IMR-90 (cell line): ENCODE results near the gene CYFIP2. TPM values are rescaled to one million over a fixed set of nuclear protein-coding genes. Genes with fewer than 3 reads are reported as not detected.
A peak's percentile ranks its signal among the peaks of the same experiment; 100 is the strongest.

ENCODE experiments used
- ATAC-seq: fragments of 200-7000 bp; cut with Tn5 transposase; 2 replicates; pipeline ENCODE4 v1.9.1; 2020; ENCODE audit warnings: low read depth, mild to moderate bottlenecking, moderate library complexity
- BruUV-seq: library from RNA; stranded (reverse); fragments of 400-500 nt; replicated peaks from 2 replicates; lab custom pipeline; 2021; lab: Mats Ljungman, UMichigan
- CTCF ChIA-PET: fragments of 300-600 bp; formaldehyde crosslinking; extraction: SDS; loops from one replicate; lab custom pipeline; 2021; ENCODE audit warnings: antibody characterized with exemption; lab: Yijun Ruan, JAX
- POLR2A ChIA-PET: fragments of 300-600 bp; sonication (Branson Sonifier 250); formaldehyde crosslinking; loops from one replicate; lab custom pipeline; 2022; ENCODE audit warnings: antibody characterized with exemption; ENCODE audit not compliant: unreplicated experiment; lab: Charles Lee
- DNase-seq: peaks from one replicate; pipeline ENCODE4 v3.0.0; 2013
- H2AFZ ChIP-seq: replicated peaks from 2 replicates; pipeline ENCODE3; 2013; ENCODE audit warnings: low read length, mild to moderate bottlenecking; ENCODE audit not compliant: poor library complexity
- H2AK5ac ChIP-seq: 2 replicates; pipeline ENCODE4 v1.6.1; 2013; ENCODE audit warnings: low read depth, low read length, inconsistent platforms
- H2AK9ac ChIP-seq: replicated peaks from 2 replicates; pipeline ENCODE3; 2013; ENCODE audit warnings: mild to moderate bottlenecking, low read depth, low read length, moderate library complexity; ENCODE audit not compliant: poor library complexity
- H2BK120ac ChIP-seq: 2 replicates; pipeline ENCODE4 v1.6.1; 2013; ENCODE audit warnings: low read depth, low read length, inconsistent platforms
- H2BK15ac ChIP-seq: 3 replicates; pipeline ENCODE4 v1.6.1; 2013; ENCODE audit warnings: low read depth, low read length, inconsistent platforms
- H2BK20ac ChIP-seq: 2 replicates; pipeline ENCODE4 v1.6.1; 2013; ENCODE audit warnings: low read depth, mild to moderate bottlenecking, inconsistent platforms, low read length, moderate library complexity
- H2BK5ac ChIP-seq: 2 replicates; pipeline ENCODE4 v1.6.1; 2013; ENCODE audit warnings: mild to moderate bottlenecking, low read depth, low read length, inconsistent platforms; ENCODE audit not compliant: poor library complexity, severe bottlenecking
- H3K14ac ChIP-seq: replicated peaks from 2 replicates; pipeline ENCODE4 v1.6.1; 2013; ENCODE audit warnings: low read depth, low read length, inconsistent platforms
- H3K18ac ChIP-seq: 2 replicates; pipeline ENCODE4 v1.6.1; 2013; ENCODE audit warnings: low read depth, low read length, control low read depth
- H3K23ac ChIP-seq: 2 replicates; pipeline ENCODE4 v1.6.1; 2013; ENCODE audit warnings: low read depth, low read length, inconsistent platforms
- H3K27ac ChIP-seq: 2 replicates; pipeline ENCODE4 v1.5.1; 2013; ENCODE audit warnings: mild to moderate bottlenecking, control low read depth, low read length; ENCODE audit not compliant: insufficient read depth
- H3K27me3 ChIP-seq: 2 replicates; pipeline ENCODE4 v1.6.1; 2013; ENCODE audit warnings: low read length; ENCODE audit not compliant: control insufficient read depth, insufficient read depth
- H3K36me3 ChIP-seq: 2 replicates; pipeline ENCODE4 v1.6.1; 2013; ENCODE audit warnings: low read length, mixed read lengths; ENCODE audit not compliant: control insufficient read depth, insufficient read depth
- H3K4ac ChIP-seq: 2 replicates; pipeline ENCODE4 v1.6.1; 2013; ENCODE audit warnings: low read depth, low read length, inconsistent platforms
- H3K4me1 ChIP-seq: 2 replicates; pipeline ENCODE4 v1.6.1; 2013; ENCODE audit warnings: low read length, mixed read lengths; ENCODE audit not compliant: control insufficient read depth, insufficient read depth
- H3K4me2 ChIP-seq: 2 replicates; pipeline ENCODE4 v1.6.1; 2013; ENCODE audit warnings: low read depth, mild to moderate bottlenecking, control low read depth, low read length, moderate library complexity
- H3K4me3 ChIP-seq: 2 replicates; pipeline ENCODE4 v1.5.1; 2013; ENCODE audit warnings: low read depth, mild to moderate bottlenecking, control low read depth, low read length, moderate library complexity; ENCODE audit not compliant: insufficient read depth
- H3K56ac ChIP-seq: 2 replicates; pipeline ENCODE4 v1.6.1; 2013; ENCODE audit warnings: low read length, inconsistent platforms; ENCODE audit not compliant: insufficient read depth; ENCODE audit errors: extremely low read depth
- H3K79me1 ChIP-seq, 2 experiments: 2 replicates each; pipeline ENCODE4 v1.6.1; 2013; ENCODE audit warnings: low read length in 2 of 2, inconsistent platforms in 1 of 2, low read depth in 1 of 2
- H3K9ac ChIP-seq: 2 replicates; pipeline ENCODE4 v1.6.1; 2013; ENCODE audit warnings: low read depth, low read length, control low read depth
- H3K9me1 ChIP-seq: 2 replicates; pipeline ENCODE4 v1.6.1; 2013; ENCODE audit warnings: low read length, inconsistent platforms; ENCODE audit not compliant: insufficient read depth
- H3K9me3 ChIP-seq: 2 replicates; pipeline ENCODE4 v1.6.1; 2013; ENCODE audit warnings: low read length; ENCODE audit not compliant: control insufficient read depth, insufficient read depth
- H4K20me1 ChIP-seq: 2 replicates; pipeline ENCODE4 v1.6.1; 2013; ENCODE audit warnings: low read length, inconsistent platforms; ENCODE audit not compliant: insufficient read depth
- H4K5ac ChIP-seq: 2 replicates; pipeline ENCODE4 v1.6.1; 2013; ENCODE audit warnings: mild to moderate bottlenecking, low read depth, low read length, control low read depth
- H4K8ac ChIP-seq, 2 experiments: 2 replicates each; pipeline ENCODE4 v1.6.1; 2013; ENCODE audit warnings: low read depth in 2 of 2, low read length in 2 of 2, control low read depth in 1 of 2, inconsistent platforms in 1 of 2
- H4K91ac ChIP-seq: 2 replicates; pipeline ENCODE4 v1.6.1; 2013; ENCODE audit warnings: low read depth, low read length, inconsistent platforms; ENCODE audit not compliant: insufficient read depth
- CHD1 ChIP-seq: IDR thresholded peaks from 2 replicates; pipeline ENCODE4 v1.6.1; 2012; ENCODE audit warnings: low read depth, low read length, improper control_type of control experiment
- CTCF ChIP-seq: conservative IDR thresholded peaks from 2 replicates; pipeline ENCODE4 v1.5.1; 2012; ENCODE audit warnings: mild to moderate bottlenecking, low read depth, low read length, improper control_type of control experiment
- POLR2A ChIP-seq: IDR thresholded peaks from 2 replicates; pipeline ENCODE4 v1.6.1; 2012; ENCODE audit warnings: mild to moderate bottlenecking, low read depth, low read length
- RAD21 ChIP-seq: IDR thresholded peaks from 2 replicates; pipeline ENCODE4 v1.6.1; 2012; ENCODE audit warnings: low read length, improper control_type of control experiment
- SMC3 ChIP-seq: fragments of 150-350 bp; IDR thresholded peaks from 2 replicates; pipeline ENCODE4 v1.6.1; 2016; ENCODE audit warnings: low read depth, mild to moderate bottlenecking, antibody characterized with exemption, low read length, moderate library complexity
- WGBS, 2 experiments: methylation state at CpG; one replicate each; pipeline versions ENCODE4 v1.1.5 to v1.1.7; 2013; ENCODE audit warnings: missing lambda C conversion rate in 2 of 2; ENCODE audit not compliant: insufficient read length in 1 of 2; ENCODE audit errors: extremely low coverage in 2 of 2; 5-methylcytosine and 5-hydroxymethylcytosine counted together
- dilution Hi-C: fragments of 300-500 bp; cut with HindIII; formaldehyde crosslinking; loops from one replicate; pipeline ENCODE4 v1.14.3; 2018; ENCODE audit warnings: low sequenced_read_pairs; ENCODE audit not compliant: unreplicated experiment
- in situ Hi-C: fragments of 300-500 bp; cut with MboI; formaldehyde crosslinking; loops from 3 replicates; pipeline ENCODE4 v1.14.3; 2019; ENCODE audit warnings: low sequenced_read_pairs, inconsistent platforms, mixed read lengths
- intact Hi-C: fragments of 100-400 bp; cut with micrococcal nuclease; formaldehyde crosslinking; loops from 2 replicates; pipeline ENCODE4 v1.10.0; 2022
- polyA plus RNA-seq, 3 experiments: library from polyadenylated mRNA; depleted of rRNA; stranded (reverse); fragments of >200 nt; gene quantifications; 2 replicates each; pipeline ENCODE4 v1.2.3, GENCODE V29; 2012; ENCODE audit warnings: low replicate concordance in 1 of 3
- total RNA-seq: library from RNA; depleted of rRNA; stranded (reverse); fragments of >200 nt; gene quantifications from 2 replicates; pipeline ENCODE4 v1.2.3, GENCODE V29; 2012

CYFIP2 gene
- total and polyA plus RNA-seq, 2 of the 4 experiments (the other 2 are of a cell fraction): 6.8 to 13.4 TPM

- Histone ChIP-seq H3K4me1 (peaks cover 5% of the 10 kb centered on the region), H2AK5ac (peak overlapping the region; percentile 67), H2BK15ac (peak overlapping the region; percentile 94; the same call in 2 of the 3 replicates), H2BK120ac (peak overlapping the region; percentile 96), H4K91ac (peak overlapping the region; percentile 93), H3K4me3 (no peak overlapping the region), H4K5ac (peak overlapping the region; percentile 39), H3K27me3 (no peaks in the 10 kb centered on the region), H3K56ac (peak overlapping the region; percentile 85), H2AFZ (peak overlapping the region; percentile 88), H4K20me1 (no peaks in the 10 kb centered on the region), H4K8ac (peak overlapping the region; percentile 41 to 88), H3K23ac (peak overlapping the region; percentile 33; the same call in 1 of the 2 replicates), H3K14ac (peak overlapping the region; percentile 93), H3K4me2 (no peak overlapping the region), H3K18ac (no peak overlapping the region), H3K79me1 (no peaks in the 10 kb centered on the region), H3K4ac (peak overlapping the region; percentile 92), H3K27ac (no peak overlapping the region), H3K9me3 (no peaks in the 10 kb centered on the region), H3K9ac (peak overlapping the region; percentile 58; the same call in 1 of the 2 replicates), H2AK9ac (peak overlapping the region; percentile 51), H2BK20ac (peak overlapping the region; percentile 91), H2BK5ac (peak overlapping the region; percentile 83), H3K9me1 (peaks cover 11% of the 10 kb centered on the region), H3K36me3 (no peaks in the 10 kb centered on the region)
- BruUV-seq: no TSS peak
- DNase-seq (peak; percentile 84), ATAC-seq (peak; percentile 78)
- dilution Hi-C loops (no loop called here), in situ Hi-C loops (loop anchor here (5.0 kb wide), 1 partner anchor 110 kb away; no protein-coding TSS in a partner anchor), intact Hi-C loops (loop anchor here (1.0 to 5.0 kb wide), 5 partner anchors 40 to 376 kb away; partner anchors contain the start of gene LSM11)
- TF ChIP-seq CTCF (peak; percentile 92), POLR2A (no peak), CHD1 (no peak), SMC3 (peak; percentile 98), RAD21 (peak; percentile 96)
- POLR2A ChIA-PET: no interaction called here
- CTCF ChIA-PET: interaction anchor here (0.6 to 1.0 kb wide), 3 partner anchors 12 to 378 kb away, joined by 3 to 5 read pairs (median 5); no protein-coding TSS in a partner anchor
- no CpG with 5 or more reads among the region's 7 CpGs for WGBS, 2 experiments
These were observed 101.1 kb downstream of the CYFIP2 start for GRCh38 chr5:157366741-157367674.
